Osteoblast (primary cell): Measurements from ENCODE around the gene AGBL4. TPM values are rescaled to one million over a fixed set of nuclear protein-coding genes. Genes with fewer than 3 reads are reported as not detected.

ENCODE experiments used
- DNase-seq: peaks from one replicate; pipeline ENCODE4 v3.0.0; 2011; ENCODE audit warnings: low spot score, mixed read lengths; ENCODE audit not compliant: insufficient read length; ENCODE audit errors: missing footprints
- H2AFZ ChIP-seq: 2 replicates; pipeline ENCODE4 v1.6.0; 2011; ENCODE audit warnings: mild to moderate bottlenecking, low read length
- H3K27ac ChIP-seq: 2 replicates; pipeline ENCODE4 v1.5.1; 2011; ENCODE audit warnings: mild to moderate bottlenecking, low read depth, low read length, moderate library complexity
- H3K27me3 ChIP-seq: 2 replicates; pipeline ENCODE4 v1.6.0; 2012; ENCODE audit warnings: mild to moderate bottlenecking, control low read depth, inconsistent platforms, low read length, moderate library complexity; ENCODE audit not compliant: insufficient read depth
- H3K36me3 ChIP-seq: 2 replicates; pipeline ENCODE4 v1.5.1; 2011; ENCODE audit warnings: mild to moderate bottlenecking, low read length, control low read depth, moderate library complexity; ENCODE audit not compliant: insufficient read depth
- H3K4me1 ChIP-seq: 2 replicates; pipeline ENCODE4 v1.5.1; 2011; ENCODE audit warnings: mild to moderate bottlenecking, low read length, control low read depth, moderate library complexity; ENCODE audit not compliant: insufficient read depth
- H3K4me2 ChIP-seq: 2 replicates; pipeline ENCODE4 v1.6.0; 2011; ENCODE audit warnings: mild to moderate bottlenecking, low read length; ENCODE audit not compliant: insufficient read depth
- H3K4me3 ChIP-seq: fragments of 200-600 bp; sonication (generic); 3 replicates; pipeline ENCODE4 v1.5.1; 2012; ENCODE audit warnings: mild to moderate bottlenecking, low read length, inconsistent platforms; ENCODE audit not compliant: insufficient read depth
- H3K79me2 ChIP-seq: 2 replicates; pipeline ENCODE4 v1.6.0; 2012; ENCODE audit warnings: mild to moderate bottlenecking, low read length, control low read depth, inconsistent platforms; ENCODE audit not compliant: insufficient read depth
- H3K9me3 ChIP-seq: 2 replicates; pipeline ENCODE4 v1.5.1; 2011; ENCODE audit warnings: low read depth, low read length, control low read depth
- H4K20me1 ChIP-seq: 2 replicates; pipeline ENCODE4 v1.6.0; 2012; ENCODE audit warnings: mild to moderate bottlenecking, low read length, control low read depth; ENCODE audit not compliant: insufficient read depth
- CTCF ChIP-seq: IDR thresholded peaks from 2 replicates; pipeline ENCODE4 v1.5.1; 2011; ENCODE audit warnings: mild to moderate bottlenecking, low read depth, low read length, moderate library complexity; ENCODE audit errors: extremely low read depth
- total RNA-seq: library from RNA; depleted of rRNA; stranded (reverse); fragments of >200 nt; gene quantifications from 2 replicates; pipeline ENCODE4 v1.2.3, GENCODE V29; 2012

AGBL4 gene
- total RNA-seq, 1 donor, result not detected

- Histone ChIP-seq H3K27me3 (no peaks in the 10 kb centered on the region), H3K27ac (no peak overlapping the region), H3K9me3 (peaks cover 2% of the 10 kb centered on the region), H3K79me2 (no peaks in the 10 kb centered on the region), H2AFZ (no peak overlapping the region), H4K20me1 (no peaks in the 10 kb centered on the region), H3K4me3 (no peak overlapping the region), H3K36me3 (no peaks in the 10 kb centered on the region), H3K4me1 (no peaks in the 10 kb centered on the region), H3K4me2 (no peak overlapping the region)
- no peak for TF ChIP-seq CTCF
- no peak for DNase-seq
Observed at GRCh38 chr1:49728377-49728776, 295.4 kb downstream of the AGBL4 start.

GRCh38 chr1:49723662-49724061, 300.1 kb downstream of the AGBL4 start:
- Histone ChIP-seq H3K27me3 (no peaks in the 10 kb centered on the region), H3K4me3 (no peak overlapping the region), H3K79me2 (no peaks in the 10 kb centered on the region), H3K4me1 (no peaks in the 10 kb centered on the region), H2AFZ (no peak overlapping the region), H3K27ac (no peak overlapping the region), H3K9me3 (peaks cover 4% of the 10 kb centered on the region), H3K4me2 (no peak overlapping the region), H4K20me1 (no peaks in the 10 kb centered on the region), H3K36me3 (no peaks in the 10 kb centered on the region)
- no peak for TF ChIP-seq CTCF
- no peak for DNase-seq

- DNase-seq, result no peak
- no peaks in the 10 kb centered on the region for H3K9me3 ChIP-seq
- H4K20me1 ChIP-seq, result no peaks in the 10 kb centered on the region
- no peaks in the 10 kb centered on the region for H3K36me3 ChIP-seq
- no peak overlapping the region for H2AFZ ChIP-seq
- TF ChIP-seq CTCF, result no peak
- H3K4me2 ChIP-seq, result no peak overlapping the region
- H3K79me2 ChIP-seq, result no peaks in the 10 kb centered on the region
- H3K4me3 ChIP-seq, result no peak overlapping the region
- no peaks in the 10 kb centered on the region for H3K27me3 ChIP-seq
- no peak overlapping the region for H3K27ac ChIP-seq
- H3K4me1 ChIP-seq, result no peaks in the 10 kb centered on the region
Observed at GRCh38 chr1:49694251-49694827, 329.4 kb downstream of the AGBL4 start.

- Histone ChIP-seq H3K4me3 (no peak overlapping the region), H3K4me1 (no peaks in the 10 kb centered on the region), H4K20me1 (no peaks in the 10 kb centered on the region), H3K27ac (no peak overlapping the region), H3K36me3 (no peaks in the 10 kb centered on the region), H3K9me3 (peaks cover 3% of the 10 kb centered on the region), H3K4me2 (no peak overlapping the region), H3K27me3 (no peaks in the 10 kb centered on the region), H3K79me2 (no peaks in the 10 kb centered on the region), H2AFZ (no peak overlapping the region)
- no peak for DNase-seq
- no peak for TF ChIP-seq CTCF
Observed at GRCh38 chr1:49686107-49686506, 337.6 kb downstream of the AGBL4 start.
